H7 (cell line): ENCODE results near the gene LY86. TPM values are rescaled to one million over a fixed set of nuclear protein-coding genes. Genes with fewer than 3 reads are reported as not detected.
A peak's percentile ranks its signal among the peaks of the same experiment; 100 is the strongest.
"Not testable (repeated sequence)": the region's sequence is repeated elsewhere in the genome, so short reads cannot be mapped to it uniquely, and the experiment has no call there.

Source experiments
- DNase-seq: peaks from one replicate; pipeline ENCODE4 v3.0.0; 2012
- H3K27me3 ChIP-seq: 2 replicates; pipeline ENCODE4 v1.6.0; 2011; ENCODE audit warnings: mild to moderate bottlenecking, low read length; ENCODE audit not compliant: control insufficient read depth, insufficient read depth
- H3K36me3 ChIP-seq: replicated peaks from 2 replicates; pipeline ENCODE4 v1.5.1; 2011; ENCODE audit warnings: low read length; ENCODE audit not compliant: control insufficient read depth, insufficient read depth
- H3K4me3 ChIP-seq: 2 replicates; pipeline ENCODE4 v1.5.1; 2011; ENCODE audit warnings: low read depth, mild to moderate bottlenecking, control low read depth, low read length, moderate library complexity; ENCODE audit not compliant: insufficient read depth
- total RNA-seq: library from RNA; depleted of rRNA; stranded (reverse); fragments of >200 nt; shearing (Covaris generic); gene quantifications from 2 replicates; pipeline ENCODE4 v1.2.3, GENCODE V29; 2014

Gene LY86
- total RNA-seq, 1 experiment from 2014 or later, result not detected

GRCh38 chr6:6657085-6657819, 68.7 kb downstream of the LY86 start:
- no peak for DNase-seq
- no peaks in the 10 kb centered on the region for H3K36me3 ChIP-seq
- peaks cover 7% of the 10 kb centered on the region; the same call in 1 of the 2 replicates for H3K27me3 ChIP-seq
- H3K4me3 ChIP-seq, result no peak overlapping the region

- Histone ChIP-seq H3K4me3 (no peak overlapping the region), H3K27me3 (peaks cover 7% of the 10 kb centered on the region; the same call in 1 of the 2 replicates), H3K36me3 (no peaks in the 10 kb centered on the region)
- DNase-seq, result no peak
These were observed 69.3 kb downstream of the LY86 start for GRCh38 chr6:6657820-6658217.

- no peaks in the 10 kb centered on the region for H3K36me3 ChIP-seq
- H3K27me3 ChIP-seq, result no peaks in the 10 kb centered on the region
- H3K4me3 ChIP-seq, result no peak overlapping the region
- DNase-seq, result no peak
These were observed 71.2 kb downstream of the LY86 start for GRCh38 chr6:6659600-6660327.

- no peaks in the 10 kb centered on the region for H3K36me3 ChIP-seq
- DNase-seq, result no peak
- H3K4me3 ChIP-seq, result no peak overlapping the region
- no peaks in the 10 kb centered on the region for H3K27me3 ChIP-seq
These were observed 72.0 kb downstream of the LY86 start for GRCh38 chr6:6660339-6661045.

- no peaks in the 10 kb centered on the region for H3K27me3 ChIP-seq
- no peaks in the 10 kb centered on the region for H3K36me3 ChIP-seq
- H3K4me3 ChIP-seq, result no peak overlapping the region
- DNase-seq, result no peak
These were observed 72.7 kb downstream of the LY86 start for GRCh38 chr6:6661191-6661590.

- Histone ChIP-seq H3K36me3 (no peaks in the 10 kb centered on the region), H3K27me3 (no peaks in the 10 kb centered on the region), H3K4me3 (no peak overlapping the region)
- DNase-seq, result no peak
These were observed 73.2 kb downstream of the LY86 start for GRCh38 chr6:6661684-6662083.

GRCh38 chr6:6663421-6664135, 75.1 kb downstream of the LY86 start:
- Histone ChIP-seq H3K4me3 (no peak overlapping the region), H3K27me3 (no peaks in the 10 kb centered on the region), H3K36me3 (no peaks in the 10 kb centered on the region)
- DNase-seq, result no peak

GRCh38 chr6:6665555-6666243, 77.2 kb downstream of the LY86 start:
- DNase-seq, result peak; percentile 51
- no peaks in the 10 kb centered on the region for H3K27me3 ChIP-seq
- H3K36me3 ChIP-seq, result no peaks in the 10 kb centered on the region
- no peak overlapping the region for H3K4me3 ChIP-seq

- H3K36me3 ChIP-seq, H3K27me3 ChIP-seq, H3K4me3 ChIP-seq, DNase-seq: not testable (repeated sequence)
These were observed 81.6 kb downstream of the LY86 start for GRCh38 chr6:6670150-6670549.

- no peak overlapping the region for H3K4me3 ChIP-seq
- H3K27me3 ChIP-seq, result no peaks in the 10 kb centered on the region
- H3K36me3 ChIP-seq, result no peaks in the 10 kb centered on the region
- peak; percentile 79 for DNase-seq
These were observed 86.4 kb downstream of the LY86 start for GRCh38 chr6:6674872-6675271.

GRCh38 chr6:6676910-6677441, 88.5 kb downstream of the LY86 start:
- no peak overlapping the region for H3K4me3 ChIP-seq
- peak; percentile 76 for DNase-seq
- no peaks in the 10 kb centered on the region for H3K36me3 ChIP-seq
- H3K27me3 ChIP-seq, result no peaks in the 10 kb centered on the region

- Histone ChIP-seq H3K27me3 (no peaks in the 10 kb centered on the region), H3K36me3 (no peaks in the 10 kb centered on the region), H3K4me3 (no peak overlapping the region)
- DNase-seq, result no peak
These were observed 89.7 kb downstream of the LY86 start for GRCh38 chr6:6678185-6678671.

- DNase-seq, result peak; percentile 43
- no peaks in the 10 kb centered on the region for H3K36me3 ChIP-seq
- H3K27me3 ChIP-seq, result no peaks in the 10 kb centered on the region
- no peak overlapping the region for H3K4me3 ChIP-seq
These were observed 90.3 kb downstream of the LY86 start for GRCh38 chr6:6678811-6679210.
